GM12892 (cell line): ENCODE results near the gene DLG4.

Source experiments
- POLR2A ChIP-seq: IDR thresholded peaks from 2 replicates; pipeline ENCODE4 v1.6.1; 2011; ENCODE audit warnings: low read depth, low read length, control low read depth
- POLR2AphosphoS5 ChIP-seq: IDR thresholded peaks from 2 replicates; pipeline ENCODE4 v1.6.1; 2011; ENCODE audit warnings: low read depth, low read length, control low read depth
- TAF1 ChIP-seq: IDR thresholded peaks from 2 replicates; pipeline ENCODE4 v1.6.1; 2011; ENCODE audit warnings: low read depth, mild to moderate bottlenecking, control low read depth, low read length, borderline replicate concordance

DNA sequence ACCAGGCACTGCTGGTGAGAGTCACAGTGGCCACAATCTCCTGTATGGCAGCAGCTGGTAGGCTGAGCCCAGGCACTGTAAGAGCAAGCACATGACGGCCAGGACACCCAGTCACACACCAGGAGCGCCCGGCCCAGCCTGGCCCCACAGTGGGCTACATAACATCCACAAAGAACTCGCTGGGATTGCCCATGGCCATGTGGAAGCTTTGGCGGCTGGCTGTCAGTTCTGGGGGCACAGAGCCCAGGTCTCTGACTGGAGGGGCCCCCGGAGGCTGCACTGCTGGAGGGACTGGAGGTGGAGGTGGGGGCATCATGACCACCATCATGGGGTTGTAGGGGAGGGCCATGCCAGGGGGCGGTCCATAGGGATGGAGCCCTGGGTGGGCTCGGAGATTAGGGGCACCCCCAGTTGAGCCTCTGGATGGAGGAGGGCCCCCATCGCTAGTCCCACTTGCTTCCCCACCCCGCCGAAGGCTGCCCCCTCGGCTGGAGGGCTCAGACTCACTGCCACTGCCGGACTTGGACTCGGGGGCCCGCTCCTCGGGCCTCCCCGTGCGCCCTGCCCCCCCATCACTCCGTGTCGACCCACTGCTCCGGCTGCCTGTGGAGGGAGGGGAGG, 6.2 kb upstream of the DLG4 start:
- TF ChIP-seq POLR2A (no peak), TAF1 (no peak), POLR2AphosphoS5 (no peak)
